ENCODE results near the gene LTB. TPM values are rescaled to one million over a fixed set of nuclear protein-coding genes. Genes with fewer than 3 reads are reported as not detected.
A peak's percentile ranks its signal among the peaks of the same experiment; 100 is the strongest.

Gene LTB
- total and polyA plus RNA-seq, 2 of the 13 experiments (the other 11 are each of a cell fraction or from before 2014, with no cell fraction given) = 0.09 to 0.22 TPM

DNA sequence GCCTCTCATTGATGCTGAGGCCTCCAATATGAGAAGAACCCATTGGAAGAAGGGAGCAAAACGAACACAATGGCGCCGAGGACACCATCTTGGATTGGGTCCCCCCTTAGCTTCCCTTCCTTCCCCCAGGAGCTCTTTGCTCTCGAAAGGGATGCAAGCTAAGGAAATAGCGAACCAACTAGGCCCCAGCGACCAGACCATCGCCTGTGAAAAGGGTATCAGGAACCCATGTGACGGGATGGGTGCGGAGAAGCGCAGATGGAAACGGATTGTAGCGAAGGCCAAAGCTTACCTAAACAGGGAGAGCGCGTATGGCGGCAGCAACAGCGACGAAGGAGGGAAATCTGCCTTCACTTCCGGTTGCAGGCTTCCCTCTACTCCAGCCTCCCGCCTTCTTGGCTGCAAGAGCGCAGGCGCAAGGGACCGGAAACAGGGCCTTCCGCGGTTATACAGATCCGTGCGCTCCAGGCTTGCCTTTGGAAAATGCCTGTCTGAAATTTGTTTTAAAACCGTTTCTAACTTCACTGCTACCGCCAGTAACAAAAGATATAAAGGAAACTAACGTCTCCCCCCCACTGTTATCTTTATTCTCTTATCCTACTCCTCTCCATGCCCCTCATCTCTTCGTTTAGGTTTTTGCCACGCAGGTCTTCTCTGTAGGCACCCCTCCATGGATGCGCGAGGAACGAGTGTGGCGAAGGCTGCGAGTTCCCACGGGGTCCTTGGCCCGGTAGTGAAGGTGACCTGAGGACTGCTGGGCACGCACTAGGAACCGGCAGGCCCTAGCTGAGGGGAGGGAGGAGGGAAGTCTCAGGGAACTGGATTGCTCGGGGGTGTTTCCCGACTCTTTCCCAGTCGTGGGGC is 40.3 kb downstream of the LTB start, which contains the start of gene DDX39B (continued):
- TF ChIP-seq THYN1 (CRISPR knock-in tag; IDR thresholded peaks at IDR 0.05; ENCODE audit: borderline replicate concordance, low read depth) = no peak
- peak; percentile 28; the same call in 1 of the 2 replicates for TF ChIP-seq FOXM1 (CRISPR knock-in tag; IDR thresholded peaks at IDR 0.05)
- TF ChIP-seq PRMT3 (CRISPR knock-in tag; IDR thresholded peaks at IDR 0.05; ENCODE audit: borderline replicate concordance, low read depth) = 0 out of 2 replicates have a peak, but pooled peaks have one; percentile 66
- TF ChIP-seq PTBP1 (IDR thresholded peaks at IDR 0.05; ENCODE audit: low read depth, low read length, poor library complexity, severe bottlenecking) = no peak
- TF ChIP-seq MEF2D (CRISPR knock-in tag; IDR thresholded peaks at IDR 0.05) = peak; percentile 67; the same call in 1 of the 2 replicates
- TF ChIP-seq, protein P1, sequence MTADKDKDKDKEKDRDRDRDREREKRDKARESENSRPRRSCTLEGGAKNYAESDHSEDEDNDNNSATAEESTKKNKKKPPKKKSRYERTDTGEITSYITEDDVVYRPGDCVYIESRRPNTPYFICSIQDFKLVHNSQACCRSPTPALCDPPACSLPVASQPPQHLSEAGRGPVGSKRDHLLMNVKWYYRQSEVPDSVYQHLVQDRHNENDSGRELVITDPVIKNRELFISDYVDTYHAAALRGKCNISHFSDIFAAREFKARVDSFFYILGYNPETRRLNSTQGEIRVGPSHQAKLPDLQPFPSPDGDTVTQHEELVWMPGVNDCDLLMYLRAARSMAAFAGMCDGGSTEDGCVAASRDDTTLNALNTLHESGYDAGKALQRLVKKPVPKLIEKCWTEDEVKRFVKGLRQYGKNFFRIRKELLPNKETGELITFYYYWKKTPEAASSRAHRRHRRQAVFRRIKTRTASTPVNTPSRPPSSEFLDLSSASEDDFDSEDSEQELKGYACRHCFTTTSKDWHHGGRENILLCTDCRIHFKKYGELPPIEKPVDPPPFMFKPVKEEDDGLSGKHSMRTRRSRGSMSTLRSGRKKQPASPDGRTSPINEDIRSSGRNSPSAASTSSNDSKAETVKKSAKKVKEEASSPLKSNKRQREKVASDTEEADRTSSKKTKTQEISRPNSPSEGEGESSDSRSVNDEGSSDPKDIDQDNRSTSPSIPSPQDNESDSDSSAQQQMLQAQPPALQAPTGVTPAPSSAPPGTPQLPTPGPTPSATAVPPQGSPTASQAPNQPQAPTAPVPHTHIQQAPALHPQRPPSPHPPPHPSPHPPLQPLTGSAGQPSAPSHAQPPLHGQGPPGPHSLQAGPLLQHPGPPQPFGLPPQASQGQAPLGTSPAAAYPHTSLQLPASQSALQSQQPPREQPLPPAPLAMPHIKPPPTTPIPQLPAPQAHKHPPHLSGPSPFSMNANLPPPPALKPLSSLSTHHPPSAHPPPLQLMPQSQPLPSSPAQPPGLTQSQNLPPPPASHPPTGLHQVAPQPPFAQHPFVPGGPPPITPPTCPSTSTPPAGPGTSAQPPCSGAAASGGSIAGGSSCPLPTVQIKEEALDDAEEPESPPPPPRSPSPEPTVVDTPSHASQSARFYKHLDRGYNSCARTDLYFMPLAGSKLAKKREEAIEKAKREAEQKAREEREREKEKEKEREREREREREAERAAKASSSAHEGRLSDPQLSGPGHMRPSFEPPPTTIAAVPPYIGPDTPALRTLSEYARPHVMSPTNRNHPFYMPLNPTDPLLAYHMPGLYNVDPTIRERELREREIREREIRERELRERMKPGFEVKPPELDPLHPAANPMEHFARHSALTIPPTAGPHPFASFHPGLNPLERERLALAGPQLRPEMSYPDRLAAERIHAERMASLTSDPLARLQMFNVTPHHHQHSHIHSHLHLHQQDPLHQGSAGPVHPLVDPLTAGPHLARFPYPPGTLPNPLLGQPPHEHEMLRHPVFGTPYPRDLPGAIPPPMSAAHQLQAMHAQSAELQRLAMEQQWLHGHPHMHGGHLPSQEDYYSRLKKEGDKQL (CRISPR knock-in tag; IDR thresholded peaks at IDR 0.05; ENCODE audit: low read depth) = peak; percentile 23; the same call in 1 of the 2 replicates
- TF ChIP-seq ELF1 (CRISPR knock-in tag; IDR thresholded peaks at IDR 0.05) = peak; percentile 96
- TF ChIP-seq ZC3H4 (CRISPR knock-in tag; IDR thresholded peaks at IDR 0.05; ENCODE audit: borderline replicate concordance) = 0 out of 2 replicates have a peak, but pooled peaks have one; percentile 60
- TF ChIP-seq, protein P2, sequence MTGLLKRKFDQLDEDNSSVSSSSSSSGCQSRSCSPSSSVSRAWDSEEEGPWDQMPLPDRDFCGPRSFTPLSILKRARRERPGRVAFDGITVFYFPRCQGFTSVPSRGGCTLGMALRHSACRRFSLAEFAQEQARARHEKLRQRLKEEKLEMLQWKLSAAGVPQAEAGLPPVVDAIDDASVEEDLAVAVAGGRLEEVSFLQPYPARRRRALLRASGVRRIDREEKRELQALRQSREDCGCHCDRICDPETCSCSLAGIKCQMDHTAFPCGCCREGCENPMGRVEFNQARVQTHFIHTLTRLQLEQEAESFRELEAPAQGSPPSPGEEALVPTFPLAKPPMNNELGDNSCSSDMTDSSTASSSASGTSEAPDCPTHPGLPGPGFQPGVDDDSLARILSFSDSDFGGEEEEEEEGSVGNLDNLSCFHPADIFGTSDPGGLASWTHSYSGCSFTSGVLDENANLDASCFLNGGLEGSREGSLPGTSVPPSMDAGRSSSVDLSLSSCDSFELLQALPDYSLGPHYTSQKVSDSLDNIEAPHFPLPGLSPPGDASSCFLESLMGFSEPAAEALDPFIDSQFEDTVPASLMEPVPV (CRISPR knock-in tag; IDR thresholded peaks at IDR 0.05) = 0 out of 2 replicates have a peak, but pooled peaks have one; percentile 6
- peak; percentile 89 for TF ChIP-seq XBP1 (CRISPR knock-in tag; IDR thresholded peaks at IDR 0.05)
- TF ChIP-seq ZKSCAN5 (CRISPR knock-in tag; IDR thresholded peaks at IDR 0.05) = peak; percentile 88
- TF ChIP-seq ZFP41 (CRISPR knock-in tag; IDR thresholded peaks at IDR 0.05; ENCODE audit: borderline replicate concordance) = no peak
- TF ChIP-seq ZFP1 (CRISPR knock-in tag; IDR thresholded peaks at IDR 0.05) = peak; percentile 70
- peak; percentile 79 for TF ChIP-seq TGIF2 (CRISPR knock-in tag; IDR thresholded peaks at IDR 0.05)
- peak; percentile 72; the same call in 1 of the 2 replicates for TF ChIP-seq ZNF776 (CRISPR knock-in tag; IDR thresholded peaks at IDR 0.05)
- no peak for TF ChIP-seq PCBP2 (optimal IDR thresholded peaks at IDR 0.05; ENCODE audit: low read depth, low read length, poor library complexity, severe bottlenecking)
- TF ChIP-seq KDM2A (CRISPR knock-in tag; IDR thresholded peaks at IDR 0.05; ENCODE audit: borderline replicate concordance, low read depth) = peak; percentile 92
- peak; percentile 93 for TF ChIP-seq KLF11 (CRISPR knock-in tag; IDR thresholded peaks at IDR 0.05)
- TF ChIP-seq MTA3 (CRISPR knock-in tag; IDR thresholded peaks at IDR 0.05) = no peak
- no peak for TF ChIP-seq SYNCRIP (IDR thresholded peaks at IDR 0.05; ENCODE audit: insufficient read depth, low read depth, low read length)
- TF ChIP-seq ZNF260 (CRISPR knock-in tag; IDR thresholded peaks at IDR 0.05; ENCODE audit: borderline replicate concordance, low read depth) = no peak
- no peak for TF ChIP-seq REPIN1 (CRISPR knock-in tag; IDR thresholded peaks at IDR 0.05; ENCODE audit: borderline replicate concordance, low read depth)
